ENCODE results near the gene NOX3.

DNA sequence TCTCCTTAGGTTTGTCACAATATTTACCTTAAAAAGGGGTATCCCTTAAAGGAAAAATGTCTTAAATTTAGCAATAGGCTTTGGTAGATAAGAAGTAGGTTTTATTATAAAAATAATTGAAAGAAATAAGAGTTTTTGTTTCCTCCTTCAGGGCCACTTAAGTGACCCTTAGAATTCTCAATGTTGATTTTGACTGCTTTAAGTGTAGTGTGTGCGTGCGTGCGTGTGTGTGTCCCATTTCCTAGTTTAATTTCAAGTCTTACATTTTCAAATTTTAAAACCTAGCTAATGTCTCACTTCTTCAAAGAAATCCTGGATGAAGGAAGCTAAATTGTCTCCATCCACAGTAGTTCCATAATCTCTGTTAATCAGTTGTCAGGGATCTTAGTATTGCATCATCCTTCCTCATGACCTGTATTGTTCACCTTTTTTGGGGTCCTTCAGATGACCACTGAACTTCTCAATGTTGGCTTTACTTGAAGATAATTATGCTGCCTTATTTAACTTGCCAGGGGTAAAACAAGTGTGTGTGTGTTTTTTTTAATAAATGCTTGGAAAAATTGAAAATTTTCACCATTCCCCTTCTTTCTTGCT, 90.7 kb downstream of the NOX3 start:
- TF ChIP-seq CTCF (IDR thresholded peaks at IDR 0.05; ENCODE audit: low read depth, low read length) (no peak), EZH2phosphoT487 (IDR thresholded peaks at IDR 0.05; ENCODE audit: low read depth) (no peak)
